Endothelial cell of umbilical vein (primary cell): ENCODE measurements around the gene PSMB7. TPM values are rescaled to one million over a fixed set of nuclear protein-coding genes. Genes with fewer than 3 reads are reported as not detected.
A peak's percentile ranks its signal among the peaks of the same experiment; 100 is the strongest.

ENCODE experiments used
- BruUV-seq: library from RNA; stranded (reverse); fragments of 400-500 nt; replicated peaks from 2 replicates; lab custom pipeline; 2021; lab: Mats Ljungman, UMichigan
- CTCF ChIA-PET: fragments of 300-600, 350-600 bp; sonication (Branson Sonifier 250); formaldehyde crosslinking; loops from one replicate; lab custom pipeline; 2021; ENCODE audit warnings: antibody characterized with exemption, inconsistent platforms; lab: Charles Lee
- POLR2A ChIA-PET: fragments of 300-600, 350-600 bp; sonication (Branson Sonifier 250); formaldehyde crosslinking; loops from one replicate; lab custom pipeline; 2021; ENCODE audit warnings: antibody characterized with exemption, inconsistent platforms; lab: Charles Lee
- DNase-seq: peaks from one replicate; pipeline ENCODE4 v3.0.0-alpha.2; 2011; ENCODE audit warnings: low read depth, low spot score
- FAIRE-seq: peaks from 2 replicates; lab custom pipeline; 2011; peaks lifted over from hg19 to GRCh38; lab: Jason Lieb, UNC
- H2AFZ ChIP-seq: 2 replicates; pipeline ENCODE4 v1.6.0; 2012; ENCODE audit warnings: low read depth, low read length, control low read depth, inconsistent platforms
- H3K27ac ChIP-seq: 2 replicates; pipeline ENCODE4 v1.5.1; 2011; ENCODE audit warnings: low read depth, mild to moderate bottlenecking, control low read depth, low read length, moderate library complexity; ENCODE audit not compliant: insufficient read depth
- H3K27me3 ChIP-seq, 2 experiments: 2 replicates each; pipeline versions ENCODE4 v1.6.0 to v1.6.1; 2011; ENCODE audit warnings: low read length in 2 of 2, mixed read lengths in 1 of 2; ENCODE audit not compliant: control insufficient read depth in 2 of 2, insufficient read depth in 2 of 2
- H3K36me3 ChIP-seq, 2 experiments: 2 replicates in 1 of 2; 3 replicates in 1 of 2; pipeline ENCODE4 v1.5.1; 2011; ENCODE audit warnings: low read length in 2 of 2, mild to moderate bottlenecking in 1 of 2, moderate library complexity in 1 of 2; ENCODE audit not compliant: control insufficient read depth in 2 of 2, insufficient read depth in 2 of 2; ENCODE audit errors: extremely low read depth in 1 of 2
- H3K4me1 ChIP-seq: 3 replicates; pipeline ENCODE4 v1.5.1; 2011; ENCODE audit warnings: mild to moderate bottlenecking, low read length; ENCODE audit not compliant: control insufficient read depth, insufficient read depth; ENCODE audit errors: extremely low read depth
- H3K4me2 ChIP-seq: 2 replicates; pipeline ENCODE4 v1.6.1; 2011; ENCODE audit warnings: low read length, control low read depth, mixed read lengths; ENCODE audit not compliant: insufficient read depth
- H3K4me3 ChIP-seq, 3 experiments: fragments of 200-600 bp in 1 of 3; sonication (generic), shearing (Covaris generic) in 1 of 3; replicated peaks in 1 of 3; 2 replicates each; pipeline ENCODE4 v1.5.1; 2011 to 2016; ENCODE audit warnings: control low read depth in 3 of 3, low read length in 3 of 3, mild to moderate bottlenecking in 2 of 3, inconsistent platforms in 1 of 3, low read depth in 1 of 3, moderate library complexity in 1 of 3; ENCODE audit not compliant: insufficient read depth in 1 of 3
- H3K79me2 ChIP-seq: 2 replicates; pipeline ENCODE4 v1.6.0; 2012; ENCODE audit warnings: low read length, inconsistent platforms; ENCODE audit not compliant: control insufficient read depth, insufficient read depth
- H3K9ac ChIP-seq: replicated peaks from 2 replicates; pipeline ENCODE3; 2011; ENCODE audit warnings: low read length, control low read depth; ENCODE audit not compliant: insufficient read depth; ENCODE audit errors: extremely low read depth
- H3K9me1 ChIP-seq: replicated peaks from 3 replicates; pipeline ENCODE4 v1.6.0; 2011; ENCODE audit warnings: mild to moderate bottlenecking, low read length; ENCODE audit not compliant: control insufficient read depth, insufficient read depth; ENCODE audit errors: extremely low read depth
- H3K9me3 ChIP-seq: replicated peaks from 2 replicates; pipeline ENCODE4 v1.5.1; 2012; ENCODE audit warnings: low read length, inconsistent platforms; ENCODE audit not compliant: control insufficient read depth, insufficient read depth
- H4K20me1 ChIP-seq: replicated peaks from 2 replicates; pipeline ENCODE3; 2011; ENCODE audit warnings: mild to moderate bottlenecking, low read length; ENCODE audit not compliant: control insufficient read depth, insufficient read depth; ENCODE audit errors: extremely low read depth
- CTCF ChIP-seq, 2 donors: IDR thresholded peaks; 1 replicate in 1 of 2; 2 replicates in 1 of 2; pipeline ENCODE4 v1.5.1; 2011; ENCODE audit warnings: low read length in 2 of 2, mild to moderate bottlenecking in 2 of 2, moderate library complexity in 2 of 2, control low read depth in 1 of 2, inconsistent platforms in 1 of 2, low read depth in 1 of 2; ENCODE audit not compliant: insufficient read depth in 1 of 2; ENCODE audit errors: extremely low read depth in 1 of 2
- EZH2 ChIP-seq: IDR thresholded peaks from 2 replicates; pipeline ENCODE4 v1.6.1; 2012; ENCODE audit warnings: borderline replicate concordance, low read depth, mild to moderate bottlenecking, moderate library complexity, low read length, inconsistent platforms; ENCODE audit not compliant: severe bottlenecking
- FOS ChIP-seq: IDR thresholded peaks from 2 replicates; pipeline ENCODE4 v1.6.1; 2011; ENCODE audit warnings: mild to moderate bottlenecking, low read length, moderate library complexity, borderline replicate concordance; ENCODE audit not compliant: insufficient read depth
- GATA2 ChIP-seq: IDR thresholded peaks from 2 replicates; pipeline ENCODE4 v1.7.0; 2011; ENCODE audit warnings: low read depth, mild to moderate bottlenecking, moderate library complexity, mixed read lengths, low read length; ENCODE audit not compliant: insufficient read length, insufficient read depth
- JUN ChIP-seq: IDR thresholded peaks from 2 replicates; pipeline ENCODE4 v1.6.1; 2011; ENCODE audit warnings: borderline replicate concordance, low read depth; ENCODE audit not compliant: insufficient read length, insufficient read depth
- MYC ChIP-seq: IDR thresholded peaks from one replicate; pipeline ENCODE4 v1.6.1; 2011; ENCODE audit warnings: mild to moderate bottlenecking, low read depth, low read length
- POLR2A ChIP-seq: IDR thresholded peaks from 2 replicates; pipeline ENCODE4 v1.6.1; 2012; ENCODE audit warnings: low read depth, mild to moderate bottlenecking, control low read depth, low read length
- POLR2AphosphoS5 ChIP-seq: IDR thresholded peaks from 2 replicates; pipeline ENCODE4 v1.6.1; 2012; ENCODE audit warnings: low read depth, mild to moderate bottlenecking, control low read depth, low read length, moderate library complexity; ENCODE audit not compliant: insufficient read depth
- dilution Hi-C: fragments of 300-500 bp; cut with MboI; formaldehyde crosslinking; loops from one replicate; pipeline ENCODE4 v1.15.0; 2019; ENCODE audit warnings: low sequenced_read_pairs; ENCODE audit not compliant: extremely low pct_ligation_motif_present
- intact Hi-C: fragments of 100-400 bp; cut with micrococcal nuclease; formaldehyde crosslinking; loops from one replicate; pipeline ENCODE4 v1.10.0; 2022
- polyA plus RNA-seq, 4 experiments: library from polyadenylated mRNA; depleted of rRNA in 3 of 4; stranded (reverse) in 3 of 4; unstranded in 1 of 4; fragments of >200 nt; gene quantifications; 2 replicates each; pipeline versions ENCODE4 v1.2.1 to v1.2.3, GENCODE V29; 2011 to 2012; ENCODE audit warnings: missing spikeins in 1 of 4
- total RNA-seq: library from RNA; stranded (reverse); gene quantifications from 2 replicates; pipeline ENCODE4 v1.2.3, GENCODE V29; 2021
- TF ChIP-seq, protein P1 (sequence below): IDR thresholded peaks from 2 replicates; pipeline ENCODE4 v1.6.1; 2011; ENCODE audit not compliant: insufficient read depth, insufficient read length

Gene PSMB7
- total and polyA plus RNA-seq, 2 donors (not counting 3 experiments of a cell fraction or from before 2014, with no cell fraction given) = 227 to 366 TPM

- Histone ChIP-seq H3K4me2 (no peak overlapping the region), H2AFZ (no peak overlapping the region), H3K9me1 (no peaks in the 10 kb centered on the region), H3K9ac (peak overlapping the region; percentile 40), H3K4me3 (no peak overlapping the region), H3K36me3 (peaks cover 3 to 17% of the 10 kb centered on the region in 2 experiments), H3K4me1 (peaks cover 31% of the 10 kb centered on the region), H3K27me3 (no peaks in the 10 kb centered on the region), H3K27ac (peak overlapping the region; percentile 84), H4K20me1 (no peaks in the 10 kb centered on the region), H3K79me2 (peaks cover 44% of the 10 kb centered on the region), H3K9me3 (no peaks in the 10 kb centered on the region)
- ChIA-PET CTCF (interaction anchor here (1.5 to 1.9 kb wide), 3 partner anchors 12 to 182 kb away, joined by 3 to 10 read pairs (median 8); no protein-coding TSS in a partner anchor), POLR2A (no interaction called here)
- intact Hi-C loops = loop anchor here (1.0 to 2.0 kb wide), 5 partner anchors 12 to 176 kb away; no protein-coding TSS in a partner anchor
- DNase-seq (no peak), FAIRE-seq (no peak)
- dilution Hi-C loops = loop anchor here (25.0 kb wide), 1 partner anchor 97 kb away; no protein-coding TSS in a partner anchor
- BruUV-seq = no TSS peak
- TF ChIP-seq POLR2A = no peak
- TF ChIP-seq JUN = no peak
- TF ChIP-seq, protein P1, sequence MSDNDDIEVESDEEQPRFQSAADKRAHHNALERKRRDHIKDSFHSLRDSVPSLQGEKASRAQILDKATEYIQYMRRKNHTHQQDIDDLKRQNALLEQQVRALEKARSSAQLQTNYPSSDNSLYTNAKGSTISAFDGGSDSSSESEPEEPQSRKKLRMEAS = no peak
- TF ChIP-seq POLR2AphosphoS5 = no peak
- no peak for TF ChIP-seq FOS
- no peak for TF ChIP-seq GATA2
- TF ChIP-seq EZH2 = no peak
- TF ChIP-seq CTCF (IDR thresholded peaks at IDR 0.05; ENCODE audit: extremely low read depth in 1 of 2, insufficient read depth in 1 of 2, low read depth in 1 of 2, low read length in 2 of 2) = no peak
- no peak for TF ChIP-seq MYC
Observed at GRCh38 chr9:124308606-124309491, 106.4 kb downstream of the PSMB7 start.
